Mammary epithelial cell (primary cell): ENCODE measurements around the gene MXD3.

Source experiments
- CTCF ChIP-seq, 2 donors: IDR thresholded peaks in 1 of 2; conservative IDR thresholded peaks in 1 of 2; 2 replicates each; pipeline ENCODE4 v1.5.1; 2011 to 2012; ENCODE audit warnings: inconsistent platforms in 2 of 2, low read length in 2 of 2, mild to moderate bottlenecking in 2 of 2, control low read depth in 1 of 2, low read depth in 1 of 2; ENCODE audit not compliant: insufficient read depth in 1 of 2; ENCODE audit errors: extremely low read depth in 1 of 2
- EZH2 ChIP-seq: IDR thresholded peaks from 2 replicates; pipeline ENCODE4 v1.6.1; 2012; ENCODE audit warnings: low read length, inconsistent platforms, borderline replicate concordance

- TF ChIP-seq CTCF (conservative IDR thresholded peaks at IDR 0.05 in 1 of 2, IDR thresholded peaks at IDR 0.05 in 1 of 2; ENCODE audit: extremely low read depth in 1 of 2, insufficient read depth in 1 of 2, low read depth in 1 of 2, low read length in 2 of 2) (no peak), EZH2 (no peak)
Measured at GRCh38 chr5:177336603-177337494, 25.2 kb upstream of the MXD3 start.
